SW480 (cell line): ENCODE results near the gene PRMT7.
A peak's percentile ranks its signal among the peaks of the same experiment; 100 is the strongest.

Source experiments
- DNase-seq: peaks from one replicate; pipeline ENCODE4 v3.0.0-alpha.2; 2016; ENCODE audit warnings: low spot score

PRMT7 gene

GRCh38 chr16:68310774-68311511 lies at the start of gene PRMT7, which contains the start of gene SLC7A6OS:
Gene PRMT7 (plus strand): TSS chr16:68311019. CDS start chr16:68315980, 4,961 bp downstream.
Gene SLC7A6OS (minus strand): TSS chr16:68310946. CDS start chr16:68310926, 20 bp downstream.
- peak; percentile 91 for DNase-seq

- no peak for DNase-seq
Measured at GRCh38 chr16:68263559-68264127, 47.2 kb upstream of the PRMT7 start.

- peak; percentile 86 for DNase-seq
Measured at GRCh38 chr16:68264128-68265077, 46.4 kb upstream of the PRMT7 start, which contains the start of gene SLC7A6. Gene SLC7A6 (plus strand): TSS chr16:68264526. CDS start chr16:68274727, 10,201 bp downstream.

GRCh38 chr16:68265078-68265920 lies 45.5 kb upstream of the PRMT7 start:
- DNase-seq = peak; percentile 93

- DNase-seq = no peak
Measured at GRCh38 chr16:68267612-68268405, 43.0 kb upstream of the PRMT7 start.

- DNase-seq = no peak
Measured at GRCh38 chr16:68269793-68270192, 41.0 kb upstream of the PRMT7 start.

GRCh38 chr16:68270353-68270752 lies 40.5 kb upstream of the PRMT7 start:
- DNase-seq = no peak

GRCh38 chr16:68272507-68273209 lies 38.2 kb upstream of the PRMT7 start:
- no peak for DNase-seq

- DNase-seq = no peak
Measured at GRCh38 chr16:68273459-68273858, 37.4 kb upstream of the PRMT7 start.

GRCh38 chr16:68273896-68274295 lies 36.9 kb upstream of the PRMT7 start:
- no peak for DNase-seq

- DNase-seq = no peak
Measured at GRCh38 chr16:68274441-68274840, 36.4 kb upstream of the PRMT7 start.

GRCh38 chr16:68275611-68276191 lies 35.1 kb upstream of the PRMT7 start:
- peak; percentile 32 for DNase-seq

- no peak for DNase-seq
Measured at GRCh38 chr16:68276223-68276622, 34.6 kb upstream of the PRMT7 start.

GRCh38 chr16:68279726-68280558 lies 30.9 kb upstream of the PRMT7 start:
- no peak for DNase-seq

GRCh38 chr16:68281368-68282063 lies 29.3 kb upstream of the PRMT7 start:
- DNase-seq = peak; percentile 65

- DNase-seq = no peak
Measured at GRCh38 chr16:68282064-68282452, 28.8 kb upstream of the PRMT7 start.

GRCh38 chr16:68283346-68283745 lies 27.5 kb upstream of the PRMT7 start:
- no peak for DNase-seq
